HUDEP-2 (cell line): ENCODE data around the gene OR2W3.

Experiments
- DNase-seq, 76 experiments: peaks; one replicate each; lab custom pipeline; 2025; ENCODE audit not compliant: unreplicated experiment in 76 of 76; lab: John Stamatoyannopoulos, UW

OR2W3 gene

GRCh38 chr1:247895163-247895637 lies at the start of gene OR2W3:
TSS of gene OR2W3 (plus strand) at chr1:247895587. CDS start at chr1:247895587, 0 bp downstream.
- DNase-seq, result no peak

DNA sequence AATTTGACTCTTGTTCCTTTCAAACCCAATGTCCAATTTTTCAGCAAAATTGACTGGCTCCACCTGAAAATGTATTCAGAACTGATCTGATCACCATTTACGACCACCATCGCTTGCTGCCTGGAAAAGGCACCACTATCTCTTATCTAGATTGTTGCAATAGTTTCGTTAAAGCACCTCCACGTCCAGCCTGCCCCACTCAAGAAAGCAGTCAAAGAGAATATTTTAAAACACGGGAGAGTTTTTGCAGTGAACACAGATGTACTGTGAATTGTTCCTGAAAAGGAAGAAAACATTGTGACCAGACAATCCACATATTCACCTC lies 49.7 kb upstream of the OR2W3 start:
- DNase-seq, result no peak

- DNase-seq, result no peak
Observed at GRCh38 chr1:247848346-247848745, 47.0 kb upstream of the OR2W3 start.

- DNase-seq, result no peak
Observed at GRCh38 chr1:247849616-247850015, 45.8 kb upstream of the OR2W3 start.

DNA sequence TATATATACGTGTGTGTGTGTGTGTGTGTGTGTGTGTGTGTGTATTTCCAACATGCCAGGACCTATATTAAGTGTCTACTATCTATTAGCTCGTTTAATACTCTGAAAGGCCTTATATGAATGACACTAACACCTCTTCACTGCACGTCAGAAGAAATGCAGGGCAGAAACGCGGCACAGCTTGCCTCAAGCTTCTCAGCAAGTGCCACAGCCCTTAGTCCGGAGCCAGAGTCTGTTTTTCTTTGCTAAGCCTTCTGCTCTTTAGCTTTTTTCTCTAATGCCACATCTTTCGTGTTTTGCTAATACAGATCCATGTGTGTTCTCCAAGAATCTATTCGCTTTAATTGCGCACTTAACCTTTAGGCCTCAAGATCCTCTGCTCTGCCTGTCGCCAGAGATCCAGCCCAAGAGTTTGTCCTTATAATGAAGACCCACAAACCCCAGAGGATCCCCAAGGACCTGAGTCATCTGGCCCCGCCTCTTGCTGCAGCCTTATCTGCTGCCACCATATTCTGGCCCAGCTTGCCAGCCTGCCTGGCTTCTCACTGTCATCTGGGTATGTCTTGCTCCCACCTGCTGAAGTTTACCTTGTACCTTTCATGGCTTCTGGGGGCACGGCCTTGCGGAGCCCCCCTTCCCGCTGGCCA lies 40.4 kb upstream of the OR2W3 start:
- peak in 74 of 76 experiments; percentile 11 to 92 (median 82) for DNase-seq

- no peak for DNase-seq
Observed at GRCh38 chr1:247855911-247856310, 39.5 kb upstream of the OR2W3 start.

DNA sequence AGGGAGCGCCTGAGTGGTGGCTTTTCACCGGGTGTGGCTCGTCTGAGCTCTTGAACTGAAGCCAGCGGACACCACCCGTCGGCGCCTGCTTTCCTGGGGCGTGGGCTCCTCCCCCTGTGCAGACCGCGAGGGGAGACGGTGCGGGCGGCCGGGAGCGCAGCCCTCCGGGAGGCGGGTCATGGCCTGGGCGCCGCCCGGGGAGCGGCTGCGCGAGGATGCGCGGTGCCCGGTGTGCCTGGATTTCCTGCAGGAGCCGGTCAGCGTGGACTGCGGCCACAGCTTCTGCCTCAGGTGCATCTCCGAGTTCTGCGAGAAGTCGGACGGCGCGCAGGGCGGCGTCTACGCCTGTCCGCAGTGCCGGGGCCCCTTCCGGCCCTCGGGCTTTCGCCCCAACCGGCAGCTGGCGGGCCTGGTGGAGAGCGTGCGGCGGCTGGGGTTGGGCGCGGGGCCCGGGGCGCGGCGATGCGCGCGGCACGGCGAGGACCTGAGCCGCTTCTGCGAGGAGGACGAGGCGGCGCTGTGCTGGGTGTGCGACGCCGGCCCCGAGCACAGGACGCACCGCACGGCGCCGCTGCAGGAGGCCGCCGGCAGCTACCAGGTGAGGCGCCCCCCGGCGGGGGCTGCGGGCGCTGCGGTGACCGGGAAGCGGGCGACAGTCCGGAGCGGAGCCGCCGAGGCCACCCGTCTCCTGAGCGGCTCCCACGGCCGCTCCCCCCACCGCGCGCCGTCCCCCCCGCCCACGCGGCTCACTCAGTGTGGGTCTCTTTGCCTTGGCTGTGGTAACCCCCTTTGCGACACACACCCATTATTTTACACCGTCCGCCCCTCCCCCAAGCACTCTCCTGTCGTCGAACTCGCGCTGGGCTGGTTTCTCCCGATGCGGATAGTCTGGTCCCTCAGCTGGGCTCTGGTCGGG lies 38.1 kb upstream of the OR2W3 start, which contains the start of gene TRIM58:
Gene TRIM58, plus strand, starts transcription at position 119 of the 916 bp plus-strand sequence. Its CDS starts 60 bp downstream, at position 179.
- DNase-seq, result peak; percentile 29 to 96 (median 88)

DNA sequence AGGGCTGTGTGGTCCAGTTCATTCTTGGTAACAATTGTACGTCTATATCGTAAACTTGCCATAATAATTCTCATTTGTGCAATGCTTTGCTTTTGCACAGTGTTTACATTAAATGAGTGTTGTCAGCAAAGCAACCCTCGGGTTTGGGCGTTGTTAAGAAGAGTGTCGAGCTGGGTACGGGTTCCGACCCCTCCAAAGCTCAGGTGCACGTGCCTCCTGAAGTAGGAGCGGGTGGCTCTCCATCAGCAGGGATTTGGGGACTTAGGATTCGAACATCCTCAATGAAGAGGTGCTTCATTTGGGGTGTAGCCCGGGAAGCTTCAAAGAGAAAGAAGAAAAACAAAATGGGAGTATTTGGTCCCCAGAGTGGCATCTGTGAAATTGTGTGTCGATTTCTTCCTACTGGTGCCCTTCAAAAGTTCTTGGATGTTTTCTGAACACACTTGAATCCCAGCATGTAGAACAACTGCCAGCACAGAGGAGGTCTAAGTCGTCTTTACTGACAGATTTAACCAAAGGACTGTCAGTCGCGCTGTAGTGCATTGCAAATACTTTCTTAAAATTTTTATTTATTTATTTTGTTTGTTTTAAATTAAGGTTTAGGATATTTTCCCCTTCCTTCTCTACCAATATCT lies 37.3 kb upstream of the OR2W3 start:
- peak in 5 of 76 experiments; percentile 33 to 62 (median 46) for DNase-seq

- no peak for DNase-seq
Observed at GRCh38 chr1:247862756-247863155, 32.6 kb upstream of the OR2W3 start.

DNA sequence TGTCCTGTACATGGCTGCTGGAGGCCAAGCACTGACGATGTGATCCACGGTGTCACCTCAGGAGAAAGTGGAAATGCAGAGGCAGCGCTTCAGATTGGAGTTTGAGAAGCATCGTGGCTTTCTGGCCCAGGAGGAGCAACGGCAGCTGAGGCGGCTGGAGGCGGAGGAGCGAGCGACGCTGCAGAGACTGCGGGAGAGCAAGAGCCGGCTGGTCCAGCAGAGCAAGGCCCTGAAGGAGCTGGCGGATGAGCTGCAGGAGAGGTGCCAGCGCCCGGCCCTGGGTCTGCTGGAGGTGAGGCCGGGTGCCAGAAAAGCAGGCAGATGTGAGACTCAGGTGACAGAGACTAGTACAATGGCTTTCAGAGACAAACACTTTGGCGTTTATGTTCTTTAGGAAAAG lies 30.7 kb upstream of the OR2W3 start:
- no peak for DNase-seq

DNA sequence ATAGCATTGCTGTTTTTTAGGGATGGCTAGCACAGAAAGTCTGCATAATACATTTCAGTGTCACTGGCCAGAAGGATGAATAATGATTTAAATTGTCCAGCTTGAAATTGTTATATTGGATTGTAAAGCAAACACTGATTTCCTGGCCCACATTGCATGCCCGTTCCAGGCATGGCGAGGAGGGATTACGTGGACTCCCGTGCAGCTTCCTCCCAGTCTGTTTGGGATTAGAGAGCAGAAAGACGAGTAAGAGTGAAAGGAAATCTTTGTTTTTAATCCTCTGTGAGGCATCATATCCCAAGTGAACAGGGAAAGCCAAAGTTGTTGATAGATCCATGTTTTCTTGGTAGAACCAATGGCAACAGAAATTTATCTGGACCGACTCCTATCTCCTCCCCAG lies 30.0 kb upstream of the OR2W3 start:
- no peak for DNase-seq

GRCh38 chr1:247883346-247883745 lies 12.0 kb upstream of the OR2W3 start:
- no peak for DNase-seq

- peak in 24 of 76 experiments; percentile 1 to 47 (median 21) for DNase-seq
Observed at GRCh38 chr1:247884797-247885413, 10.5 kb upstream of the OR2W3 start.

- DNase-seq, result no peak
Observed at GRCh38 chr1:247895976-247896375, 589 bp downstream of the OR2W3 start.

- DNase-seq, result no peak
Observed at GRCh38 chr1:247904122-247904521, 8.7 kb downstream of the OR2W3 start.

DNA sequence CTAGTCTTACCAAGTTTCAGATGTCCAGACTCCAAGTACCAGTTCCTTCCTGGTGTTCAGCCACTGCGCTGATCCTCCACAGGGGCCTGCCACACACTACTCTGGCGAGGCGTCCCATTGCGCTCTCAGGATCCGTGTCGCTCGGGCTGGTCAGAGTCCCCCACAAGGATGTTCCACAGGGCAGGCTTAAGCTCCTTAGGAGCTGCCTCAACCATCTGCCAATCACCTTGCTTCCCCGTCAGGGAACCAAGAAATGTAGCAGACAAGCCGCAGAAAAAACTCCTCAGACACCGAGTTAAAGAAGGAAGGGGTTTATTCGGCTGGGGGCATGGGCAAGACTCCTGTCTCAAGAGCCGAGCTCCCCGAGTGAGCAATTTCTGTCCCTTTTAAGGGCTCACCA lies 9.8 kb downstream of the OR2W3 start:
- no peak for DNase-seq

- DNase-seq, result peak in 13 of 76 experiments; percentile 5 to 41 (median 17)
Observed at GRCh38 chr1:247905910-247906503, 10.6 kb downstream of the OR2W3 start.

DNA sequence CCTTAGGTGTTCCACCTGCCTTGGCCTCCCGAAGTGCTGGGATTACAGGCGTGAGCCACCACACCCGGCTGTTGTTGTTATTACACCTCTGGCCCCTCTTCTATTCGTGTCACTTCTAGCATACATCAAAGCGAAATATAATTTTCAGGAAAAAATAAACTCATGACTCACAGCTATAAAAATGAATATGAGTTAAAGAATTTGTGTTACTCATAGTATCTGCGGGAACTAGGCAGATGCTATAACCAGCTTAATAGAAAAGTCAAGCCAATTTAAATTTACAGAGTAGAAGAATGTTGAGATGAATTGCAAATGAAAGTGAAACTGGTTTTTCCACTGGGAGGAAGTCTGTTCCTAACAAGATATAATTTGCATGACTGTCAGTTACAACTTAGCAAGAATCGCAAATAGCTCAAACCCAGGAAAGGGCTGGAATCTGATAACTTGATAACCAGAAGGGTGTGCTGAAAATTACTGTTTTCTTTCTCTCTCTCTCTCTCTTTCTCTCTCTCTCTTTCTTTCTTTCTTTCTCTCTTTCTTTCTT lies 11.2 kb downstream of the OR2W3 start:
- peak in 32 of 76 experiments; percentile 11 to 83 (median 52) for DNase-seq

DNA sequence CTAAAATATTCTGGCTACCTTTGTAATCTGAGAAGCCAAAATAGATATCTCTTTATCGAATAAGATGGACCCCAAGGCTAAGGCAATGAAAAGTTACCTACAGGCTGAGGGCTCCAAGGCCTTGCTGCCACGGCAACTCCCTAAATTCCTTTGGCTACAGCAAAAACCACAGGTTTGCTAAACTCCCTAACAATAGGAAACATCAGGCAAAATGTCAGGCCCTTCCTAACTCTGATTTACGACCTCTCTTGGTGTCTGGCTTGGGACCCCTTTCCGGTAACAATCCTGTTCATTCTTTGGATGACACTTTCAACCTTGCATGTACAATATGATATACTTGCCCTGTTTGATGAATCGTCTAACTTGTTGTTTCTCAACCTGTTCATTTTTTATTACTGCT lies 13.4 kb downstream of the OR2W3 start:
- DNase-seq, result no peak

DNA sequence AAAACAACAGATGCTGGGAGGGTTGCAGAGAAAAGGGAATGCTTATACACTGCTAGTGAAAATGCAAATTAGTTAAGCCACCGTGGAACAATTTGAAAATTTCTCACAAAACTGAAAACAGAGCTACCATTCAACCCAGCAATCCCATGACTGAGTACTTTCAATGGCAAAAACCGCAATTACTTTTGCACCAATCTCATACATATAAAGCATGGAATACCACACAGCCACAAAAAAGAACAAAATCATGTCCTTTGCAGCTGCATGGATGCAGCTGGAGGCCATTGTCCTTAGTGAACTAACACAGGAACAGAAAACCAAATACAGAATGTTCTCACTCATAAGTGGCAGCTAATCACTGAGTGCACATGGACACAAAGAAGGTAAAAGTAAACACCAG lies 18.4 kb downstream of the OR2W3 start:
- no peak for DNase-seq
